GM21737 (cell line): Measurements from ENCODE around the gene CTXN1.

Experiments
- ATAC-seq: cut with Tn5 transposase; IDR thresholded peaks from one replicate; pipeline ENCODE4 v1.9.1; 2021; ENCODE audit warnings: mild to moderate bottlenecking, moderate library complexity; ENCODE audit not compliant: unreplicated experiment

The CTXN1 gene

DNA sequence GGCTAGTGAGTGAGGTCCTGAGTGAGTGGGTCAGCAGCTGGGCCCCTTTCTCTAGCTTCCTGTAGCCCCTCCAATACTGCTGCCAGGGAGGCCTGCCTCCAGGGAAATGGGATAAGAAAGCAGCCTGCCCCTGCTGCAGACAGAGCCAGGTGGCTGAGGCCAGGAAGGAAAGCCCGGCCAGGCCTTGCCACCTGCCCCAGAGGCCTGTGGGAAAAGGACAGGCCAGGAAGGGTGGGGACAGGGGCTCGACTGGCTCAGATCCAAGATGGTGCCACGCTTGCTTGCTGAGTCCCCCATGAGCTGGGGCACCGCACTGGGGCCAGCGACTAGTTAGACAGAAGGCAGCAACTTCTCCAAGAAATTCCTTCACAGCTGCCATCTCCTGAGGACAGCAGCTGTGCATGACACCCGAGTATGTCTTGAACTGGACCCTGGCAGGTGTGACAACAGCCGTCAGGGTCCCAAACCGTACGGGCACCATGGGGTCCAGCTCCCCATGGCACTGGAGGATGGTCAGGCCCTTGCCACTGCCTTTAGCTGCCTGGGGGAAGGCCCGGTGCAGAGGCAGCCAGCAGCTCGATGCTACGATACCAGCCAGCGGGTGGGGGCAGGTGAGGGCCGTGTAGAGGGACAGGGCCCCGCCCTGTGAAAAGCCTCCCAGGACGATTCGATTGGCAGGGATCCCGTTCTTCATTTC, 46.7 kb downstream of the CTXN1 start:
- ATAC-seq = no peak

DNA sequence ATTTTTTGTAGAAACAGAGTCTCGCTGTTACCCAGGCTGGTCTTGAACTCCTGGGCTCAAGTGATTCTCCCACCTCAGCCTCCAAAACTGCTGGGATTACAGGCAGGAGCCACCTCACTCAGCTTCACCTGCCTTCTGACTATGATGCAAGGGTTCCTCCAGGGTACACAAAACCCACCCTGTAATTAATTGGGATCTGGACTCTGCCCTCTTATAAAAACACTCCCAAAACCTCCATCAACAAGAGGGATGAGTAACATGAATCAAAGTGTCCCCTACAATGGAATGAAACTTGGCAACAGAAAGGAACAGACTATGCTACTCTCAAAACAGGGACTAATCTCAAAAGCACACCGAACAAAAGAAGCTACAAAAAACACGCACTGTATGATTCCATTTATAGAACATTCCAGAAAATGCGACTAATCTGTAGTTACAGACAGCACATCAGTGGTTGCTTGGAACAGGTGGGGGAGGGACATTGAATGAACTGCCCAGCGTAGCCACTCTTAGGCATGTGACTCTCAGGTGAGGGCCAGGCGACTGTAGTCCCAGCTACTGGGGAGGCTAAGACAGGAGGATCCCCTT, 48.6 kb downstream of the CTXN1 start:
- no peak for ATAC-seq

DNA sequence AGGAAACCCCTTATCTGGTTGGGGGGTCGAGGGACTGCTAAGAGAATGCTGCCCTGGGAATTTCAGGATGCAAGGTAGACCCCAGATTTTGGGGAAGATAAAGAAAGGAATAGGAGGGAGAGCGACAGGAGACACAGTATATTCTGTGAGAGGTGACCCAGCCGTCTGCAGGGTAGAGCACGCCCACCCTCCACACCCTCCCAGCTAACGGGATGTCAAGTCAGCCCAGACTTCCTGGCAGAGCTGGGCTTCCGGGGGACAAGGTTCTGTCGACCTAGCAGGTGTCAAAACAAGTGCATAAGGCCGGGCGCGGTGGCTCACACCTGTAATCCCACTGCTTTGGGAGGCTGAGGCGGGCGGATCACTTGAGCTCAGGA, 51.0 kb downstream of the CTXN1 start:
- no peak for ATAC-seq
